ENCODE data around the gene MLLT3.
A peak's percentile ranks its signal among the peaks of the same experiment; 100 is the strongest.

MLLT3 gene

DNA sequence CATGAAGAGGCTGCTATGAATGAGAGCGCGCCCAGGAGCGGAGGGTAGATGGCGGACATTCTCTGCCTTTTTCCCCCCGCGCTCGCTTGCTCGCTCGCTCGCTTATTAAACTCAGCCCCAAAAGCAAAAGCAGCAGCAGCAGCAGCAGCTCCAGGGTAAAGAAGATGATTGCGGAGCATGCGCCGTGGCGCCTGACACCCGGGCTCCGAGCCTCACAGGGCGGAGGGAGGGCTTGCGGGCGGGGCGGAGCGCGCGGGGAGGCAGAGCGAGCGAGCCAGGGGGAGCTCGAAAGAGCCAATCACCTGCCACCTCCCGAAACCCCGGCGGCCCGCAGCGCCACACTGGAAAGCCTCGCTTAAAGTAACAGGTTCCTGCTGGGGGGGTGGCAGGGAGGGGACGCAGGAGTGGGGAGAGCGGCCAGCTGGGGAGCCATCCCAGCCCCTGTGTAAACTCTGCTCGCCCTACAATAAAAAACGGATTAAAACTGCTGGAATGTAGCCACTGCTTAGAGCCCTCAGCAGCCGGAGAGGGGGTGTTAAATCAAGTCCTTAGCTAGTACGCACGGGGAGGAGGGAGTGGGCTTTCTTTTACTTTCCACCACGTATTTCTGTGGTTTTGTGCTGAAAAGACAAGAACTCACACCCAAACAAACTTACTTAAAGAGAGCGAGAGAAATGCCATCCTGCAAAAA is at the start of gene MLLT3:
Gene MLLT3, minus strand, starts transcription at position 170 of the 691 bp plus-strand sequence.
- DNase-seq, result peak; percentile 39 to 97 (median 93)

- DNase-seq, result no peak
Observed at GRCh38 chr9:20671635-20672034, 49.3 kb upstream of the MLLT3 start.

- no peak for DNase-seq
Observed at GRCh38 chr9:20670395-20670794, 48.1 kb upstream of the MLLT3 start.

- no peak for DNase-seq
Observed at GRCh38 chr9:20664501-20664900, 42.2 kb upstream of the MLLT3 start.

DNA sequence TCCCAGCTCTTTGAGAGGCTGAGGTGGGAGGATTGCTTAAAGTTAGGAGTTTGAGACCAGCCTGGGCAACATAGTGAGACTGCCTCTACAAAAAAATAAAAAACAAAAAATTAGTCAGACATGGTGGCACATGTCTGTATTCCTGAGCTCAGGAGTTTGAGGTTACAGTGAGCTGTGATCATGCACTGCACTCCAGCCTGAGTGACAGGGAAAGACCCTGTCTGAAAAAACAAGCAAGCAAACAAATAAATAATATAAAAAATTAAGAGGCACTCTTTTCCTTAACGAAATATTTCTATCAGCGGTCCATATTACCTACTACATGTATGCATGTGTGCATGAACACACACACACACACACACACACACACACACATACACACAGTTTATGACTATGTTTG is 40.8 kb upstream of the MLLT3 start:
- DNase-seq, result no peak

- DNase-seq, result no peak
Observed at GRCh38 chr9:20662156-20662555, 39.9 kb upstream of the MLLT3 start.

GRCh38 chr9:20659474-20659967 is 37.2 kb upstream of the MLLT3 start:
- no peak for DNase-seq

GRCh38 chr9:20658677-20659473 is 36.6 kb upstream of the MLLT3 start:
- DNase-seq, result no peak

- DNase-seq, result peak in 2 of 56 donors; percentile 3 to 8
Observed at GRCh38 chr9:20658246-20658667, 36.0 kb upstream of the MLLT3 start.

- DNase-seq, result no peak
Observed at GRCh38 chr9:20651939-20652338, 29.6 kb upstream of the MLLT3 start.

- DNase-seq, result no peak
Observed at GRCh38 chr9:20650750-20651299, 28.5 kb upstream of the MLLT3 start.

DNA sequence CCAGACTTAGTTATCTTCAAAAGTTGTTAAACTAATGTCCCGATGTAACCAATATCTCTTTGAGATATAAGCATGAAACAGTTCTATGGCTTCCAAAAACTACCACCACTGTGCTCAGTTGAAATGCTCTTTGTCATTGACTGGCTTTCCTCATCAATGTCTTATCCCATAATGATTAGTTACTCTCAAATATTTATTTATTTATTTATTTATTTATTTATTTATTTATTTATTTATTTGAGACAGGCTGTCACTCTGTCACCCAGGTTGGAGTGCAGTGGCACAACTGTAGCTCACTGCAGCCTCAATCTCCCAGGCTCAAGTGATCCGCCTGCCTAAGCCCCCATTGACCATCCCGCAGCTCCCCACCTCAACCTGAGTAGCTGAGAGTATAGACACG is 28.0 kb upstream of the MLLT3 start:
- DNase-seq, result no peak

- DNase-seq, result no peak
Observed at GRCh38 chr9:20649381-20649780, 27.1 kb upstream of the MLLT3 start.

DNA sequence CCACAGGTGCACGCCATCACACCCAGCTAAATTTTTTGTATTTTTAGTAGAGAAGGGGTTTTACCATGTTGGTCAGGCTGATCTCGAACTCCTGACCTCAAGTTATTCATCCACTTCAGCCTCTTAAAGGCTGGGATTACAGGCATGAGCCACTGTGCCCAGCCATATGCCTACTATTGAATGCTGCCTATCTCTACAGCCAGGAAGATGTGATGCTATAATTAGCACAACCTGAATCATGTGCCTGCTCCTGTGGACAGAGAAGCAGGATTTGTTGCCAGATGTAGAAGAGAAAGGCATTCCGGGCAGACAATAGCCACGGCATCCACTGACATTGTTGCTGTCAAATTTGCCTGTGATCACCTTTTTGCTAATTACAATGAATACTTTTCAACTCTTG is 24.4 kb upstream of the MLLT3 start:
- DNase-seq, result no peak

- no peak for DNase-seq
Observed at GRCh38 chr9:20643660-20644059, 21.4 kb upstream of the MLLT3 start.

- DNase-seq, result no peak
Observed at GRCh38 chr9:20642045-20642444, 19.7 kb upstream of the MLLT3 start.

DNA sequence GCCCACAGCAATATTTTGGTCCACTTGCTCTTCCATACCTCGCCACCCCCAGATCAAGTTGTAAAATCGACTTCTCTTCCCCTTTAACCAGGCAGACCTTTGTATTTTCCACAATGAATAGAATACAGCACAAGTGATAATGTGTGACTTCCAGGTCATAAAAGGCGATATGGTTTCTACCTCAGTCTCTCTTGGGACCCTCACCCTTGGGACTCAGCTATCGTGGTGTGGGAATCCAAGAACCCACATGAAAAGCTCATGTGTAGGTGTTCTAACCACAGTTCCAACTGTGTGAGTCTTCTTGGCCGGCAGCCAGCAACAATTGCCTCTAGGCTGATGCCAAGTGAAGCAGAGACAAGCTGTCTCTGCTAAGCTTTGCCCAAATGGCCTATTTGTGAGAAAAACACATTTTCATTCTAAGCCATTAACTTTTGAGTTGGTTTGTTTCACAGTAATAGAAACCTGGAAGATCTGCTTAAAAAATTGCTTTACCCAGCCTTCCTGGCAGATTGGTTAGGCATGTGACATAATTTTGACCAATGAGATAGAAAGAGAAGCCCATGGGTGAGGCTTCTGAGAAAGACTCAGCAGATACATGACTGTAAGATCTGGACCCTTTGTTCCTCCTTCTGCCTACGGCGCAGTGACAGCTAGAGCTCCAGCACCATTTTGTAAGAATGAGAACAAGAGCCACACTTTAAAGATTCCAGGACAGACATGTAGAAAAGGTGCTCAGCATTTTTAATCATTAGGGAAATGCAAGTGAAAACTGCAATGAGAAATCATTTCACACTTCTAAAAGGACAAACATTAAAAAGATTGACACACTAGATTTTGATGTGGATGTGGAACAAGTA is 18.3 kb upstream of the MLLT3 start:
- DNase-seq, result peak in 11 of 56 donors; percentile 5 to 46 (median 19)

- no peak for DNase-seq
Observed at GRCh38 chr9:20636888-20637440, 14.7 kb upstream of the MLLT3 start.

DNA sequence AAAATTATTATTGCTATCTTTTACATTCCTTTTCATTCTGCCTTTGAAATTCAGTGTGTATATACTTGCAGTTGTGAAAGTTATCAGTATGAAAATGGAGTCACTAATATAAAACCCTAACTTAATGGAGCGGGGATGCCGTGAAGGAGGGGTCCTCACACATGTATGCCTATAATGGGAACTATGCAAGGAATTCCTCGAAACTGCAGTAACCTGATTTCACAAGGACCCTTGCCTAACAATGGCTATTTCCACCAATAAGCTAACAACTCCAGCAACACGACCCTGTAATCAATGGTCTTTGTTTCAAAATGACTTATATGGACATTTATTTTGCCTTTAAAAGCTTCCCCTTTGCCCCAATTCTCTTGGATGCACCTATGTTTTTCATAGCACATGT is 12.6 kb upstream of the MLLT3 start:
- no peak for DNase-seq

DNA sequence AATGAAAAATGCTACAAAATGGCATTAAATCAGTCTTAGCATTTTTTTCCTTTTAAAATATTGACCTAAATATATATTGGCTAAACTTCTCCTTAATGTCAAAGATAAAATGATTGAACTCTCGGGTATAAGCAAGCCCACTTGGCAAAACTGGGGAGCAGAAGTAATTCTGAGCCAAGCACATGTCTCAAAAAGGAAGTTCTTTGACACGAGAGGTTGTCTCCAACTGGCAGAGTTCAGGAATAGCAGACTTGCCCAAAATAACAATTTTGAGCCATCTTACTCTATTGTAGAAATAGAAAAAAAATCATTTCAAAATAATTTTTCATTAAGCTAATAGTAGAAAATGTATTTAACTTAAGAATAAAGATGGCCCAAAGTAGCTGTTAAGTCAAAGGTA is 10.4 kb upstream of the MLLT3 start:
- no peak for DNase-seq
